HepG2 (cell line): ENCODE results near the gene ATP13A1.

ENCODE experiments used
- CBFB ChIP-seq: sonication (generic); formaldehyde crosslinking; IDR thresholded peaks from 2 replicates; pipeline ENCODE4 v1.4.0; 2020; ENCODE audit warnings: missing genetic modification reagents
- CTCF ChIP-seq: sonication (generic); formaldehyde crosslinking; IDR thresholded peaks from 2 replicates; pipeline ENCODE4 v1.5.0; 2020; ENCODE audit warnings: mild to moderate bottlenecking, missing genetic modification reagents, moderate library complexity
- EP300 ChIP-seq, 3 experiments: sonication (generic) in 1 of 3; formaldehyde crosslinking in 1 of 3; IDR thresholded peaks; 2 replicates each; pipeline versions ENCODE4 v1.5.1 to v1.6.1; 2011 to 2020; ENCODE audit warnings: low read depth in 2 of 3, low read length in 2 of 3, borderline replicate concordance in 1 of 3, improper control_type of control experiment in 1 of 3, mild to moderate bottlenecking in 1 of 3, missing genetic modification reagents in 1 of 3, moderate library complexity in 1 of 3
- PREB ChIP-seq: sonication (generic); formaldehyde crosslinking; IDR thresholded peaks from 2 replicates; pipeline ENCODE4 v1.4.0; 2020; ENCODE audit warnings: missing genetic modification reagents
- RORA ChIP-seq: sonication (generic); formaldehyde crosslinking; IDR thresholded peaks from 2 replicates; pipeline ENCODE4 v1.5.0; 2020; ENCODE audit warnings: mild to moderate bottlenecking, missing genetic modification reagents, moderate library complexity
- ZNF747 ChIP-seq: sonication (generic); formaldehyde crosslinking; IDR thresholded peaks from 2 replicates; pipeline ENCODE4 v1.8.1; 2023; ENCODE audit warnings: missing genetic modification reagents, mild to moderate bottlenecking, borderline replicate concordance

GRCh38 chr19:19661141-19661674, 2.3 kb downstream of the ATP13A1 start:
- TF ChIP-seq RORA (CRISPR knock-in tag) (no peak), ZNF747 (CRISPR knock-in tag) (no peak), CTCF (CRISPR knock-in tag) (no peak), PREB (CRISPR knock-in tag) (no peak), EP300 (IDR thresholded peaks at IDR 0.05; ENCODE audit: low read depth in 2 of 2, low read length in 2 of 2) (no peak), EP300 (CRISPR knock-in tag; IDR thresholded peaks at IDR 0.05; ENCODE audit: borderline replicate concordance) (no peak), CBFB (CRISPR knock-in tag) (no peak)
